Duodenal mucosa (tissue), 2 donors: ENCODE data around the gene ELFN2.

Experiments used
- H3K27ac ChIP-seq: one replicate; pipeline ENCODE4 v1.7.0; 2013; ENCODE audit warnings: low read depth, low read length
- H3K27me3 ChIP-seq, 2 donors: one replicate each; pipeline ENCODE4 v1.7.0; 2013; ENCODE audit warnings: low read length in 2 of 2, control low read depth in 1 of 2; ENCODE audit not compliant: insufficient read depth in 2 of 2, control insufficient read depth in 1 of 2
- H3K36me3 ChIP-seq, 2 donors: one replicate each; pipeline ENCODE4 v1.7.0; 2013; ENCODE audit warnings: low read length in 2 of 2, control low read depth in 1 of 2; ENCODE audit not compliant: insufficient read depth in 2 of 2, control insufficient read depth in 1 of 2
- H3K4me1 ChIP-seq, 2 donors: one replicate each; pipeline ENCODE4 v1.7.0; 2013; ENCODE audit warnings: low read length in 2 of 2, control low read depth in 1 of 2; ENCODE audit not compliant: insufficient read depth in 2 of 2, control insufficient read depth in 1 of 2
- H3K4me3 ChIP-seq, 2 donors: one replicate each; pipeline ENCODE4 v1.7.0; 2013; ENCODE audit warnings: low read length in 2 of 2, low read depth in 1 of 2
- H3K9ac ChIP-seq, 2 donors: one replicate each; pipeline ENCODE4 v1.7.0; 2013; ENCODE audit warnings: low read length in 2 of 2, low read depth in 1 of 2
- H3K9me3 ChIP-seq, 2 donors: one replicate each; pipeline ENCODE4 v1.7.0; 2013; ENCODE audit warnings: low read length in 2 of 2, control low read depth in 1 of 2; ENCODE audit not compliant: control insufficient read depth in 1 of 2

Gene ELFN2

DNA sequence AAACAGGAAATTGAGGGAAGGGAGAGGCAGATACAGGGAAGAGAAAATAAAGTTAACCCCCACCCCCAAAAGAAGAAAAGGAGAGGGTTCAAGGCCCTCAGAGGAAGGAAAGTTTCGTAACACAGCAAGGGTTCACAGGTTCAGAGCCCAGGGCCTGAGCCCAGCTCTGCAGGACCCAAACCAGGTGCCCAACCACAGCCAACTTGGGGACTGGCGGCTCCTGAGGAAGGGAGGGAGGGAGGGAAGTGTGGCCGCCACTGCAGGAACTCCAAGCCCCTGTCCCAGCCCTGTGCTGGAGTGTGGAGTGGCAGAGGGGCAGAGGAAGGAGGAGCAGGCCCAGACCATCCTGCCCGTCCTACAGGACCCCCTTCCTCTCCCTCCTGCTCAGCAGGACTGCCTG, 59.2 kb downstream of the ELFN2 start:
- no peak overlapping the region for H3K27ac ChIP-seq
- no peak overlapping the region for H3K9ac ChIP-seq
- no peaks in the 10 kb centered on the region for H3K36me3 ChIP-seq
- no peak overlapping the region for H3K4me3 ChIP-seq
- no peaks in the 10 kb centered on the region for H3K9me3 ChIP-seq
- H3K4me1 ChIP-seq: peaks cover 0 to 5% of the 10 kb centered on the region in 2 donors
- H3K27me3 ChIP-seq: no peaks in the 10 kb centered on the region

DNA sequence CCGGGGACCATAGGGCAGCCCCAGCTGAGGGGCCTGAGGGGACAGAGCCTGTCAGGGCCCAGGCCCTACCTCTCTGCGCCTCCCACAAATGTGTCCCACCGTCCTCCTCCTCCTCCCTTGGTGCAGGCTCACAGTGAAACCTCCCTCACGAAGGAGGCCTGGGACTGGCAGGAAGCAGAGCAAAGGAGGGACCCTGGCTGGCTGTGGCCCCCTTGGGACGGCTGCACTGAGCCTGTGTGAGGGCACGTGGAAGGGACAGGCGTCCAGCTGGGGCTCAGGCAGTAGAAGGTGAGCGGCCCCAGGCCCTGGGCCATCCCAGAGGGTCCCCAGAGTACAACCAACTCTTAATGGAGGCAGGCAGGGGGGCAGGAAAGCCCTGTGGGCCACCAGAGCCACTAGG, 60.7 kb downstream of the ELFN2 start:
- Histone ChIP-seq H3K27ac (no peak overlapping the region), H3K27me3 (no peaks in the 10 kb centered on the region), H3K36me3 (no peaks in the 10 kb centered on the region), H3K4me1 (peaks cover 0 to 5% of the 10 kb centered on the region in 2 donors), H3K9ac (no peak overlapping the region), H3K9me3 (no peaks in the 10 kb centered on the region), H3K4me3 (no peak overlapping the region)

DNA sequence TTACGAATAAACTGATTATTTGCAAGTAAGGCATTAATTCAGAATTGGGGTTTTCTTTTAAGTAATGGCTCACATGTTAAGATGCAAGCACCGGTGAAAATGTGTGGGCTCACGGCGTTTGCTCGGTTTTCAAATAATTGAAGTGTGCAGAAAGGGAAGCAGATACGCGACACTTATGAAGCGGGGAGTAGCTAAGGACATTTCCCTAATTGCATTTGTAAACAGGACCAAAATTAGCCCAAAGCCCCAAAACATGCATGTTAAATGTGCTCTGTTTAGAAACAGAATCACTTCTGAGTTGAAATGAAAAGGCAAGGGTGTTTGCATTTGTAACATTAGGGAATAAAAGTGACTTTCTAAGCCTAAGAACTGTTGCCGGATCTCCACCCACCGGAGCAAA, 61.3 kb downstream of the ELFN2 start:
- Histone ChIP-seq H3K4me1 (peaks cover 0 to 5% of the 10 kb centered on the region in 2 donors), H3K9ac (no peak overlapping the region), H3K36me3 (no peaks in the 10 kb centered on the region), H3K9me3 (no peaks in the 10 kb centered on the region), H3K4me3 (no peak overlapping the region), H3K27me3 (no peaks in the 10 kb centered on the region), H3K27ac (no peak overlapping the region)

DNA sequence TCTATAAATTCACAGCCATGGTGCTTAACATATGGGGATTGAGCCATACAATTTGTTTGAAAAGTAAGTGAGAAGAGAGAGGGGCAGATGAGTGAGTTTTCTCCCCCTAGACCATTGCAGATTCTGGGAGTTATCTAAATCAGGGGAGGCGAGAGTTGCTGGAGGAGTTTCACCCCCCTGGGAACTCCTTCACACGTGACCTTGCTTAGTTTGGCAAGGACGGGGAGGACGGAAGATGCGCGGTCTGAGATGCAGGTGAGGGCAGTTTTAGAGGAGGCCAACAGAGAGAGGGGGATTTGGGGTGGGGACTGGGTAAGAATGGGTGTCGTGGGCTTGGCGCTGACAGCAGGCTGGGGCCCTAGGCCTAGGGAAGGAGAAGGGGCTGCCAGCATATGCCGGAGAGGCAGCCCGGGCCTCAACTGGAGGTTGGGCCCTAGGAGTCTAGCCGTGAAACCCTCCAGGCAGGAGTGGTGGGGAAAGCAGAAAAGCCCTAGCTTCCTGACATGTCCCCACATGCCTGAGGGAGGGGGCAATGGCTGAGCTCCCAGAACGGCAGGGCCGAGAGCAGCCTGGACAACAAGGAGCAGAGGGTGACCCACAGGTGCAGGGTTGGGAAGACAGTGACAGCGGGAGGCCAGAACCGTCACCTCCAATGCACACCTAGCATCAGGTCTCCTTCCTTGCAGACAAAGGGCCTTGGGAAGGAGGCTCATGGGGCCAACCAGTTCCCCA, 63.9 kb downstream of the ELFN2 start:
- H3K9me3 ChIP-seq: no peaks in the 10 kb centered on the region
- no peak overlapping the region for H3K4me3 ChIP-seq
- no peak overlapping the region for H3K27ac ChIP-seq
- H3K9ac ChIP-seq: no peak overlapping the region
- H3K36me3 ChIP-seq: no peaks in the 10 kb centered on the region
- no peaks in the 10 kb centered on the region for H3K27me3 ChIP-seq
- no peaks in the 10 kb centered on the region for H3K4me1 ChIP-seq

DNA sequence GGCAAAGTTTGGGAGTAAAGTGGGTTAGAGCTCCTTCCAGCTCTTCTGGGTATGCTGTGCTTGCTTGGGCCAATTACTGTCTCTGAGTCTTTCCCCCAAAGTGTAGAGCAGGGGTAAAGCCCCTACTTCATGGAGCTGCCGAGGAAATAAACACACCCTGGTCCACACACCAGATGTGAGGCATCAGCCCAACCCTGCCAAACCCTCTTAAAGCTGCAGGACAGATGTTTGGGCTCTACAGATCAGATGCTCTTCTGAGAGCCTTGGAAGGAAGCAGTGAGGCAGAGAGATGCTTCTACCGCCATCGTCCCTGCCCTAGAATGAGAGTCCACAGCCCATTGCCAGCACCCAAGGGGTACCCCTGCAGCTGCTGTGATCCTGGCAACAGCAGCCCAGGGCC, 64.7 kb downstream of the ELFN2 start:
- no peaks in the 10 kb centered on the region for H3K4me1 ChIP-seq
- no peaks in the 10 kb centered on the region for H3K36me3 ChIP-seq
- no peak overlapping the region for H3K4me3 ChIP-seq

DNA sequence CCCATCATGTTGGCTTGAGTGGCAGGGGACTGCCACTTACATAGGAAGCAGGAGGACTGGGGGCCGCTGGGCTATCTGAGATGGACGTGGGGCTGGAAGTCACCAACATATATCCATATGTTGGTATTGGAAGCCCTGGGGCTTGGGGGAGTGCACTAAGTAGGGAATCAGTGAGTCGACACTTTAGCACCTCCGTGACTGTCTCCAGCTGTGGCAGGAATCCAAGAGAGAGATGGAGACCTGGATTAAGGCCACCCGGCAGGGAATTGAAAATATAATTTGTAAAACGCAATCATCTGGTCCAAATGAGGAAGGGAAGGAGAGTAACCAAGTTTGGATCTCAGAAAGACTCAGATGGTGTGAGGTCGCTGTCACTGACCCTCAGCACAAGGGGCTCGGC, 68.4 kb downstream of the ELFN2 start:
- Histone ChIP-seq H3K36me3 (no peaks in the 10 kb centered on the region), H3K9me3 (no peaks in the 10 kb centered on the region), H3K27ac (no peak overlapping the region), H3K9ac (no peak overlapping the region), H3K4me3 (no peak overlapping the region), H3K4me1 (no peaks in the 10 kb centered on the region), H3K27me3 (peaks cover 0 to 3% of the 10 kb centered on the region in 2 donors)

More for the DNA sequence above, 64.7 kb downstream of the ELFN2 start:
- Histone ChIP-seq H3K9me3 (no peaks in the 10 kb centered on the region), H3K9ac (no peak overlapping the region), H3K27me3 (no peaks in the 10 kb centered on the region), H3K27ac (no peak overlapping the region)

DNA sequence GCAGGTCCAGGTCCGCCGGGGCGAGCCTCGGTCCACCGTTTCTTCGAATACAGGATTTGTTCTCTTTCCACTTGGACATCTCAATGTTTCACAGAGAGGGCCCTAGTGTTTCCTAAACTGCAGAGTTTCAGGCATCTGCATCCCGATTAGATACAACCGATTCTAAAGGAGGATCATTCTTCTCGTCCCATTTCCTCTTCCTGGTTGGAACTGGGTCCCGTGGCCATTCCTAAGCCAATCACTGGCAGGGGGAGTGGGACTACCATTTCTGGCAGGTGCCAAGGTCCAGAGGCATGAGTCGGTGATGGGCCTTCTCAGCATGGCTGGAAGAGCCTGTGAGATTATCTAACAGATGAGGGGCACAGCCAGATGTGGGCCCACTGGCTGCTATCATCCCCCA, 68.9 kb downstream of the ELFN2 start:
- peaks cover 0 to 5% of the 10 kb centered on the region in 2 donors for H3K27me3 ChIP-seq
- no peaks in the 10 kb centered on the region for H3K9me3 ChIP-seq
- no peak overlapping the region for H3K27ac ChIP-seq
- no peak overlapping the region for H3K4me3 ChIP-seq
- H3K4me1 ChIP-seq: no peaks in the 10 kb centered on the region
- H3K36me3 ChIP-seq: no peaks in the 10 kb centered on the region
- no peak overlapping the region for H3K9ac ChIP-seq

DNA sequence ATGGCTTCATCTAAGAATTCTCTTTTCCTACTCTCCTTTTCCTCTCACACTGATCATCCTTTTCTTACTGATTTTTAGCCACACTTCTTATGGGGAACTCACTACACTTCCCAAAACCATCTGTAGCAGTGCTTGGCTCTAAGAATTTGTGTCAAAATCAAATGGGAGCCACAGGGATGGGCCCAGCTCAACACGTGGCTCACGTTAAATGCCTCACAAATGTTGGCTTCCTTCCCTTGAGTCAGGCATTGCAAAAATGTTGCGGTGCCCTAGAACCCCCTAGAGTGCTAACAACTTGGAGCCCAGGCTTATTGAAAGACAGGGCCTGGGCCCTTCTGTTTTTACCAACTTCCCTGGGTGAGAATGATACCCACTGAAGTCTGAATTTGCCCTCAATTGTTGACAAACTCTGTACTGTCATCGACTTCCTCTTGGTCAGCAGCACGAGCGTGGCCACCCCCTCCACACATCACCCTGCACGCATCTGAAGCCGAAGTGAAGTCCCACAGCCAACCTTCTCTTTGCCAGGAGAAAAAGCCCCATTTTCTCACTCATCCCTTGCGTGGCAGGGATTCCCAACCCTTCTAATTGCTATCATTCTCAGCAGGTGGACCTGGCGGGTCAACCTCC, 69.7 kb downstream of the ELFN2 start:
- H3K36me3 ChIP-seq: no peaks in the 10 kb centered on the region
- peaks cover 5 to 12% of the 10 kb centered on the region in 2 donors for H3K27me3 ChIP-seq
- H3K9ac ChIP-seq: no peak overlapping the region
- no peaks in the 10 kb centered on the region for H3K9me3 ChIP-seq
- H3K27ac ChIP-seq: no peak overlapping the region
- H3K4me3 ChIP-seq: no peak overlapping the region
- H3K4me1 ChIP-seq: no peaks in the 10 kb centered on the region

DNA sequence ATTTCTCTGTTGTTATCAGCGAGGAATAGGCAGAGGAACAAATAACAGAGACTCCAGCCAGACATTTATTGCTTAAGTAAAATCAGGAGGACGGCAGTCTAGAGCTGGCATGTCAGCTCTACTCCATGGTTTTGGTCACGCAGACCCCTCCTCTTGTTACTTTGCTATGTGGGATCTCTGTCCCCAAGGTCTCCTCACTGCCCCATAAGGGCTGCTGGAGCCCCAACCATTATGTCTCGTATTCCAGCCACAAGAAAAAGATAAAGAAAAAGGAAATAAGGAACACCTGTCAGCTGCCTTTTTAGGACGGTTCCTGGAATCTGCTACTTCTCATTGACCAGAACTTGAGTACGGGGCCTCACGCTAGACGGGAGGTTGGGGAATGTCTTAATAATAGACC, 70.4 kb downstream of the ELFN2 start:
- Histone ChIP-seq H3K4me1 (no peaks in the 10 kb centered on the region), H3K27me3 (peaks cover 5 to 12% of the 10 kb centered on the region in 2 donors), H3K9me3 (no peaks in the 10 kb centered on the region), H3K9ac (no peak overlapping the region), H3K4me3 (no peak overlapping the region), H3K36me3 (no peaks in the 10 kb centered on the region), H3K27ac (no peak overlapping the region)

DNA sequence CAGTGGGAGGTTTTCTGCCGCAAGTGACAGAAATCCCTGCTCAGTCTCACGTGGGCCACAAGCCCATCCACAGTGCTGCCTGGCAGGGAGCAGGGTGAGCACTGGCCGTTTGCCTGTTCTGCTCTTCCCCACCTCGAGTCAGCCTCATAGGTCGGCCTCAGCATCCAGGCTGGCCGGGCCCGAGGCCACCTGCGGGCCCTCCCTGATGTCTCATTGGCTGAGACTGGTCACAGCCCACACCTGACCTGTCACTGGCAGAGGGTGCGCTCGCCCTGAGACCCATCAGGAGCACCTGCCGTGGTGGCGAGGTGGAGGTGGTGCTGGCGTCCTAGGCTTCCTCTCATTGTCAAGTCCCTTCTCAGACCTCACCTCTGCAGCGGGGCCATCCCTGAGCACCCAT, 72.1 kb downstream of the ELFN2 start:
- H3K27me3 ChIP-seq: peaks cover 5 to 12% of the 10 kb centered on the region in 2 donors
- H3K27ac ChIP-seq: no peak overlapping the region
- no peak overlapping the region for H3K9ac ChIP-seq
- no peaks in the 10 kb centered on the region for H3K4me1 ChIP-seq
- no peaks in the 10 kb centered on the region for H3K36me3 ChIP-seq
- H3K9me3 ChIP-seq: no peaks in the 10 kb centered on the region
- no peak overlapping the region for H3K4me3 ChIP-seq
